ENCODE measurements around the gene MARCO. TPM values are rescaled to one million over a fixed set of nuclear protein-coding genes. Genes with fewer than 3 reads are reported as not detected.

Gene MARCO
- total and polyA plus RNA-seq, 4 donors = 21.8 to 113 (median 61.6) TPM

DNA sequence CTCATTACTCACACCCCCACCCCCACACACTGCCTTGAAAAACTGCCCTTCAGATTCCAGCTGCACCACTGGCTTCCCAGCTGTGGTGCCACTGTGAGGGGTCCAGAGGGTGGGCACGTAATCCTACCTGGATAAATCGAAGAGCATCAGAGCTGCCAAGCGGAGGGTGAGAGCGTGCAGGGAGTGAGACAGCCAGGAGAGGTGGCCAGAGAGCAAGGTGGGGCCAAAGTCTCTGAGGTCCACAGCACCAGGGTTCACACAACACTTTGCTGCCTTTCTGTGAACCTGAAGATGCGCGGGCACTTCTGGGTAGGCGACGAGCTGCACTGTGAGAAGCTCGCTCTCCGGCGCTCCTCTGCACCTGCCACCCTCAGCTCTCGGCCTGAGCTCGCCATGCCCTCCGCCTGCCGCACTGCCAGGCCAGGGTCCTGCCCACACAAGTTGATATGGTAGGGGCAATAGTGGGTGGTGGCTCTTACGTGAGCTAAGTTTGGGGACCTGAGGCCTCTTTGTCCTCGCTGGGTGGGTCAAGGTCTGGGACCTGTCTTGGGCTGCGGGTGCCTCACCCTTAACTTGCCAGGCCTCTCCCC is 83.9 kb downstream of the MARCO start:
- no peak for TF ChIP-seq FOXA2 (IDR thresholded peaks at IDR 0.05)
- no peak for TF ChIP-seq HNF4A (conservative IDR thresholded peaks at IDR 0.05)
- no peak for TF ChIP-seq RAD21 (IDR thresholded peaks at IDR 0.05)
- TF ChIP-seq NR2F2 (IDR thresholded peaks at IDR 0.05) = no peak
- no peak for TF ChIP-seq HNF4G (IDR thresholded peaks at IDR 0.05)
- TF ChIP-seq YY1 (IDR thresholded peaks at IDR 0.05) = no peak
- TF ChIP-seq, protein P1, sequence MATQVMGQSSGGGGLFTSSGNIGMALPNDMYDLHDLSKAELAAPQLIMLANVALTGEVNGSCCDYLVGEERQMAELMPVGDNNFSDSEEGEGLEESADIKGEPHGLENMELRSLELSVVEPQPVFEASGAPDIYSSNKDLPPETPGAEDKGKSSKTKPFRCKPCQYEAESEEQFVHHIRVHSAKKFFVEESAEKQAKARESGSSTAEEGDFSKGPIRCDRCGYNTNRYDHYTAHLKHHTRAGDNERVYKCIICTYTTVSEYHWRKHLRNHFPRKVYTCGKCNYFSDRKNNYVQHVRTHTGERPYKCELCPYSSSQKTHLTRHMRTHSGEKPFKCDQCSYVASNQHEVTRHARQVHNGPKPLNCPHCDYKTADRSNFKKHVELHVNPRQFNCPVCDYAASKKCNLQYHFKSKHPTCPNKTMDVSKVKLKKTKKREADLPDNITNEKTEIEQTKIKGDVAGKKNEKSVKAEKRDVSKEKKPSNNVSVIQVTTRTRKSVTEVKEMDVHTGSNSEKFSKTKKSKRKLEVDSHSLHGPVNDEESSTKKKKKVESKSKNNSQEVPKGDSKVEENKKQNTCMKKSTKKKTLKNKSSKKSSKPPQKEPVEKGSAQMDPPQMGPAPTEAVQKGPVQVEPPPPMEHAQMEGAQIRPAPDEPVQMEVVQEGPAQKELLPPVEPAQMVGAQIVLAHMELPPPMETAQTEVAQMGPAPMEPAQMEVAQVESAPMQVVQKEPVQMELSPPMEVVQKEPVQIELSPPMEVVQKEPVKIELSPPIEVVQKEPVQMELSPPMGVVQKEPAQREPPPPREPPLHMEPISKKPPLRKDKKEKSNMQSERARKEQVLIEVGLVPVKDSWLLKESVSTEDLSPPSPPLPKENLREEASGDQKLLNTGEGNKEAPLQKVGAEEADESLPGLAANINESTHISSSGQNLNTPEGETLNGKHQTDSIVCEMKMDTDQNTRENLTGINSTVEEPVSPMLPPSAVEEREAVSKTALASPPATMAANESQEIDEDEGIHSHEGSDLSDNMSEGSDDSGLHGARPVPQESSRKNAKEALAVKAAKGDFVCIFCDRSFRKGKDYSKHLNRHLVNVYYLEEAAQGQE (IDR thresholded peaks at IDR 0.05) = no peak
- TF ChIP-seq, protein P2, sequence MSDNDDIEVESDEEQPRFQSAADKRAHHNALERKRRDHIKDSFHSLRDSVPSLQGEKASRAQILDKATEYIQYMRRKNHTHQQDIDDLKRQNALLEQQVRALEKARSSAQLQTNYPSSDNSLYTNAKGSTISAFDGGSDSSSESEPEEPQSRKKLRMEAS (IDR thresholded peaks at IDR 0.05) = no peak
- no peak for TF ChIP-seq FOXA1 (IDR thresholded peaks at IDR 0.05)
- TF ChIP-seq GABPA (IDR thresholded peaks at IDR 0.05 in 1 of 2, conservative IDR thresholded peaks at IDR 0.05 in 1 of 2) = no peak
- Histone ChIP-seq H3K4me1 (ENCODE audit: control insufficient read depth in 4 of 4, insufficient read depth in 4 of 4, low read length in 3 of 4) (no peaks in the 10 kb centered on the region), H3K27me3 (ENCODE audit: control insufficient read depth in 4 of 4, insufficient read depth in 4 of 4, low read length in 3 of 4) (peaks cover 0 to 3% (median under 1%) of the 10 kb centered on the region in 4 donors), H3K36me3 (ENCODE audit: control insufficient read depth in 4 of 4, insufficient read depth in 3 of 4, low read depth in 1 of 4, low read length in 3 of 4) (no peaks in the 10 kb centered on the region), H3K9ac (ENCODE audit: low read depth in 1 of 2, low read length in 2 of 2) (no peak overlapping the region), H3K4me3 (ENCODE audit: low read depth in 1 of 3, low read length in 3 of 3) (no peak overlapping the region), H3K9me3 (ENCODE audit: control insufficient read depth in 4 of 4, low read length in 3 of 4) (no peaks in the 10 kb centered on the region), H3K27ac (ENCODE audit: low read depth in 1 of 2, low read length in 2 of 2) (no peak overlapping the region)
- no peak for DNase-seq (ENCODE audit: low spot score)
- WGBS = 90% methylated on average over 18 of the region's 18 CpGs

- TF ChIP-seq, protein P2 (IDR thresholded peaks at IDR 0.05) = no peak
- no peak for TF ChIP-seq JUND (IDR thresholded peaks at IDR 0.05)
- no peak for TF ChIP-seq NR2F2 (IDR thresholded peaks at IDR 0.05)
- TF ChIP-seq, protein P1 (IDR thresholded peaks at IDR 0.05) = no peak
- TF ChIP-seq HNF4A (conservative IDR thresholded peaks at IDR 0.05) = no peak
- no peak for TF ChIP-seq FOXA1 (IDR thresholded peaks at IDR 0.05)
- TF ChIP-seq, protein P3, sequence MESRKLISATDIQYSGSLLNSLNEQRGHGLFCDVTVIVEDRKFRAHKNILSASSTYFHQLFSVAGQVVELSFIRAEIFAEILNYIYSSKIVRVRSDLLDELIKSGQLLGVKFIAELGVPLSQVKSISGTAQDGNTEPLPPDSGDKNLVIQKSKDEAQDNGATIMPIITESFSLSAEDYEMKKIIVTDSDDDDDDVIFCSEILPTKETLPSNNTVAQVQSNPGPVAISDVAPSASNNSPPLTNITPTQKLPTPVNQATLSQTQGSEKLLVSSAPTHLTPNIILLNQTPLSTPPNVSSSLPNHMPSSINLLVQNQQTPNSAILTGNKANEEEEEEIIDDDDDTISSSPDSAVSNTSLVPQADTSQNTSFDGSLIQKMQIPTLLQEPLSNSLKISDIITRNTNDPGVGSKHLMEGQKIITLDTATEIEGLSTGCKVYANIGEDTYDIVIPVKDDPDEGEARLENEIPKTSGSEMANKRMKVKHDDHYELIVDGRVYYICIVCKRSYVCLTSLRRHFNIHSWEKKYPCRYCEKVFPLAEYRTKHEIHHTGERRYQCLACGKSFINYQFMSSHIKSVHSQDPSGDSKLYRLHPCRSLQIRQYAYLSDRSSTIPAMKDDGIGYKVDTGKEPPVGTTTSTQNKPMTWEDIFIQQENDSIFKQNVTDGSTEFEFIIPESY (IDR thresholded peaks at IDR 0.05) = no peak
- TF ChIP-seq YY1 (IDR thresholded peaks at IDR 0.05) = no peak
- TF ChIP-seq RXRA (IDR thresholded peaks at IDR 0.05) = no peak
- TF ChIP-seq GABPA (IDR thresholded peaks at IDR 0.05 in 1 of 2, conservative IDR thresholded peaks at IDR 0.05 in 1 of 2) = no peak
- no peak for TF ChIP-seq RAD21 (IDR thresholded peaks at IDR 0.05)
- TF ChIP-seq ATF3 (IDR thresholded peaks at IDR 0.05) = no peak
- no peak for TF ChIP-seq TAF1 (conservative IDR thresholded peaks at IDR 0.05)
- TF ChIP-seq EGR1 (IDR thresholded peaks at IDR 0.05; ENCODE audit: low read depth in 2 of 2) = no peak
- TF ChIP-seq, protein P4, sequence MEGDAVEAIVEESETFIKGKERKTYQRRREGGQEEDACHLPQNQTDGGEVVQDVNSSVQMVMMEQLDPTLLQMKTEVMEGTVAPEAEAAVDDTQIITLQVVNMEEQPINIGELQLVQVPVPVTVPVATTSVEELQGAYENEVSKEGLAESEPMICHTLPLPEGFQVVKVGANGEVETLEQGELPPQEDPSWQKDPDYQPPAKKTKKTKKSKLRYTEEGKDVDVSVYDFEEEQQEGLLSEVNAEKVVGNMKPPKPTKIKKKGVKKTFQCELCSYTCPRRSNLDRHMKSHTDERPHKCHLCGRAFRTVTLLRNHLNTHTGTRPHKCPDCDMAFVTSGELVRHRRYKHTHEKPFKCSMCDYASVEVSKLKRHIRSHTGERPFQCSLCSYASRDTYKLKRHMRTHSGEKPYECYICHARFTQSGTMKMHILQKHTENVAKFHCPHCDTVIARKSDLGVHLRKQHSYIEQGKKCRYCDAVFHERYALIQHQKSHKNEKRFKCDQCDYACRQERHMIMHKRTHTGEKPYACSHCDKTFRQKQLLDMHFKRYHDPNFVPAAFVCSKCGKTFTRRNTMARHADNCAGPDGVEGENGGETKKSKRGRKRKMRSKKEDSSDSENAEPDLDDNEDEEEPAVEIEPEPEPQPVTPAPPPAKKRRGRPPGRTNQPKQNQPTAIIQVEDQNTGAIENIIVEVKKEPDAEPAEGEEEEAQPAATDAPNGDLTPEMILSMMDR (IDR thresholded peaks at IDR 0.05; ENCODE audit: low read depth, low read length, missing input control) = no peak
- TF ChIP-seq SP1 (IDR thresholded peaks at IDR 0.05) = no peak
- TF ChIP-seq HNF4G (IDR thresholded peaks at IDR 0.05) = no peak
- no peak for TF ChIP-seq FOXA2 (IDR thresholded peaks at IDR 0.05)
- no peaks in the 10 kb centered on the region for H3K36me3 ChIP-seq (ENCODE audit: control insufficient read depth in 4 of 4, insufficient read depth in 3 of 4, low read depth in 1 of 4, low read length in 3 of 4)
- no peaks in the 10 kb centered on the region for H3K9me3 ChIP-seq (ENCODE audit: control insufficient read depth in 4 of 4, low read length in 3 of 4)
- H3K4me3 ChIP-seq (ENCODE audit: low read depth in 1 of 3, low read length in 3 of 3) = no peak overlapping the region
- H3K27ac ChIP-seq (ENCODE audit: low read depth in 1 of 2, low read length in 2 of 2) = no peak overlapping the region
- peaks cover 0 to 2% (median under 1%) of the 10 kb centered on the region in 4 donors for H3K27me3 ChIP-seq (ENCODE audit: control insufficient read depth in 4 of 4, insufficient read depth in 4 of 4, low read length in 3 of 4)
- H3K9ac ChIP-seq (ENCODE audit: low read depth in 1 of 2, low read length in 2 of 2) = no peak overlapping the region
- 65% methylated on average over 5 of the region's 5 CpGs for WGBS
- H3K4me1 ChIP-seq (ENCODE audit: control insufficient read depth in 4 of 4, insufficient read depth in 4 of 4, low read length in 3 of 4) = no peaks in the 10 kb centered on the region
- no peak for DNase-seq (ENCODE audit: low spot score)
Measured at GRCh38 chr2:119026890-119027289, 84.9 kb downstream of the MARCO start.
